Fibroblast of peridontal ligament (primary cell): ENCODE measurements around the gene RTKN.
"Not testable (repeated sequence)": the region's sequence is repeated elsewhere in the genome, so short reads cannot be mapped to it uniquely, and the experiment has no call there.

Source experiments
- DNase-seq: peaks from one replicate; pipeline ENCODE4 v3.0.0-alpha.2; 2010; ENCODE audit errors: extremely low read depth

The RTKN gene

GRCh38 chr2:74439373-74439772, 2.4 kb downstream of the RTKN start:
- DNase-seq: no peak

GRCh38 chr2:74438248-74438647, 3.5 kb downstream of the RTKN start:
- no peak for DNase-seq

GRCh38 chr2:74436848-74437695, 4.7 kb downstream of the RTKN start:
- no peak for DNase-seq

GRCh38 chr2:74436111-74436805, 5.5 kb downstream of the RTKN start:
- no peak for DNase-seq

GRCh38 chr2:74430502-74430901, 11.2 kb downstream of the RTKN start:
- no peak for DNase-seq

- no peak for DNase-seq
Observed at GRCh38 chr2:74429487-74430451, 12.0 kb downstream of the RTKN start.

- no peak for DNase-seq
Observed at GRCh38 chr2:74428675-74429074, 13.1 kb downstream of the RTKN start.

GRCh38 chr2:74427551-74427950, 14.2 kb downstream of the RTKN start:
- no peak for DNase-seq

- no peak for DNase-seq
Observed at GRCh38 chr2:74426181-74426758, 15.5 kb downstream of the RTKN start.

- DNase-seq: no peak
Observed at GRCh38 chr2:74425523-74425922, 16.2 kb downstream of the RTKN start.

- DNase-seq: no peak
Observed at GRCh38 chr2:74424995-74425406, 16.7 kb downstream of the RTKN start.

- DNase-seq: no peak
Observed at GRCh38 chr2:74424139-74424992, 17.4 kb downstream of the RTKN start.

- no peak for DNase-seq
Observed at GRCh38 chr2:74423231-74424095, 18.3 kb downstream of the RTKN start.

GRCh38 chr2:74421221-74421870, 20.4 kb downstream of the RTKN start, which contains the start of the genes C2orf81 and WDR54:
Gene C2orf81, minus strand, starts transcription at chr2:74421619. Its CDS starts 59 bp downstream, at chr2:74421560.
Gene WDR54, plus strand, starts transcription at chr2:74421730. Its CDS starts 424 bp downstream, at chr2:74422154.
- DNase-seq: peak; percentile 70

GRCh38 chr2:74420443-74421103, 21.2 kb downstream of the RTKN start:
- not testable (repeated sequence) for DNase-seq

- DNase-seq: no peak
Observed at GRCh38 chr2:74420006-74420405, 21.7 kb downstream of the RTKN start.

- no peak for DNase-seq
Observed at GRCh38 chr2:74419345-74419744, 22.4 kb downstream of the RTKN start.

- DNase-seq: no peak
Observed at GRCh38 chr2:74418312-74418711, 23.4 kb downstream of the RTKN start.
